ENCODE data around the gene KLHL8.

KLHL8 gene

DNA sequence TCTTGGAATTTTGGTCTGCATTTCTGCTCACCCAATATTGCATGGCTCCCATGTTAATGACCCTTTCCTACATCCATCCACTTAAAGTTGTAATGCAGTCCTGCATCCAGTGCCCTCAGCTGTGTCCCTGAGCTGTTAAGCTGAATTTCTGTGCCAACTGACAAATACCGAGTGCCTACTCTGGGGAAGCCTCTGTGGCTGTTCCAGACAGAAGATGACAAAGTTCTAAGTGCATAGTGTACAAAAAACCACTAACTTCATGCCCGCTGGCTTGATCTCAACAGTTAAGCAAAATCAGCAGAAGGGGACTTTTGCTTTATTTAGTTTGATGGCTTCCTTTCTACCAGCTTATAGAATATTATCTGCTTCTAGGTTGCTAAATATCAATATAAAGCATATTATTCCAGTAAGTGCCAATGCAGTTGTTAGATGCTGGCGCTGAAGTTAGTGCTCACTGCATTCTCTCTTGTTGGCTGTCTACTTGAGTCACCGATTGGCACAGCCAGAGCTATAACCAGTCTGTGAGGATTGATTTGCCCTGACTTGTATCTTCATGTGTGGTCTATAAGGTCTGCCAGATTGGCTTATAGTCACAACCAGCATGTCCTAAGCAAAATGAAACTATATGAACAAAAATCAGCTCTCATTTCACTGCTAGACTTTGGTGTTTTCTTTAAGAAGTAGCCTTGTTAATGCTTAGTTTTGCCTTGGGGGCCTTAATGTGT lies 98.9 kb downstream of the KLHL8 start:
- Histone ChIP-seq H3K4me3 (ENCODE audit: low read length) (no peak overlapping the region), H3K27me3 (ENCODE audit: insufficient read depth, low read length) (no peaks in the 10 kb centered on the region), H3K9me3 (ENCODE audit: low read length) (peaks cover 4% of the 10 kb centered on the region), H3K4me1 (ENCODE audit: insufficient read depth, low read length) (no peaks in the 10 kb centered on the region), H2AFZ (ENCODE audit: low read depth, low read length) (no peak overlapping the region), H3K36me3 (ENCODE audit: insufficient read depth, low read length) (peaks cover 47% of the 10 kb centered on the region)

GRCh38 chr4:87120411-87121162 lies 99.8 kb downstream of the KLHL8 start:
- H3K4me1 ChIP-seq (ENCODE audit: insufficient read depth, low read length) = no peaks in the 10 kb centered on the region
- no peaks in the 10 kb centered on the region for H3K27me3 ChIP-seq (ENCODE audit: insufficient read depth, low read length)
- H3K36me3 ChIP-seq (ENCODE audit: insufficient read depth, low read length) = peaks cover 47% of the 10 kb centered on the region
- no peak overlapping the region for H2AFZ ChIP-seq (ENCODE audit: low read depth, low read length)
- no peak overlapping the region for H3K4me3 ChIP-seq (ENCODE audit: low read length)
- no peaks in the 10 kb centered on the region for H3K9me3 ChIP-seq (ENCODE audit: low read length)

- Histone ChIP-seq H3K27me3 (ENCODE audit: insufficient read depth, low read length) (no peaks in the 10 kb centered on the region), H3K4me1 (ENCODE audit: insufficient read depth, low read length) (no peaks in the 10 kb centered on the region)
Observed at GRCh38 chr4:87120010-87120409, 100.4 kb downstream of the KLHL8 start.

GRCh38 chr4:87118826-87119225 lies 101.6 kb downstream of the KLHL8 start:
- H3K36me3 ChIP-seq (ENCODE audit: insufficient read depth, low read length) = peaks cover 50% of the 10 kb centered on the region
- no peaks in the 10 kb centered on the region for H3K9me3 ChIP-seq (ENCODE audit: low read length)
- H3K27me3 ChIP-seq (ENCODE audit: insufficient read depth, low read length) = no peaks in the 10 kb centered on the region
- no peak overlapping the region for H2AFZ ChIP-seq (ENCODE audit: low read depth, low read length)
- no peaks in the 10 kb centered on the region for H3K4me1 ChIP-seq (ENCODE audit: insufficient read depth, low read length)
- no peak overlapping the region for H3K4me3 ChIP-seq (ENCODE audit: low read length)

More at GRCh38 chr4:87120010-87120409, 100.4 kb downstream of the KLHL8 start:
- Histone ChIP-seq H3K36me3 (ENCODE audit: insufficient read depth, low read length) (peaks cover 47% of the 10 kb centered on the region), H3K4me3 (ENCODE audit: low read length) (no peak overlapping the region), H2AFZ (ENCODE audit: low read depth, low read length) (no peak overlapping the region), H3K9me3 (ENCODE audit: low read length) (no peaks in the 10 kb centered on the region)

DNA sequence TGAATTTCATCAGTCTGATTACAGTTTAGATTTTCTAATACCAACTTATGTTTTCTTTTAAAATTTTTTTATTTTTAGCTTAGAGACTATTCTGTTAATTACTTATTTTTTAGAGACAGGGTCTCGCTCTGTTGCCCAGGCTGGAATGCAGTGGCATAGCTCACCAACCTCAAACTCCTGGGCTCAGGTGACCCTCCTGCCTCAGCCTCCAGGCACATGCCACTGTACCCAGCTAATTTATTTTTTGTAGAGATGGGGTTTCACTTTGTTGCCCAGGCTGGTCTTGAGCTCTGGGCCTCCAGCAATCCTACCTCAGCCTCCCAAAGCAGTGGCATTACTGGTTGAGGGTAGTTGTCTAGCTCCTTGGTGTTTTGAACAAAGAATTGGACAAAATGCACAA lies 102.0 kb downstream of the KLHL8 start:
- no peak overlapping the region for H3K4me3 ChIP-seq (ENCODE audit: low read length)
- no peaks in the 10 kb centered on the region for H3K4me1 ChIP-seq (ENCODE audit: insufficient read depth, low read length)
- no peaks in the 10 kb centered on the region for H3K27me3 ChIP-seq (ENCODE audit: insufficient read depth, low read length)
- no peak overlapping the region for H2AFZ ChIP-seq (ENCODE audit: low read depth, low read length)
- H3K36me3 ChIP-seq (ENCODE audit: insufficient read depth, low read length) = peaks cover 52% of the 10 kb centered on the region
- H3K9me3 ChIP-seq (ENCODE audit: low read length) = no peaks in the 10 kb centered on the region

- Histone ChIP-seq H3K4me1 (ENCODE audit: insufficient read depth, low read length) (no peaks in the 10 kb centered on the region), H3K36me3 (ENCODE audit: insufficient read depth, low read length) (peaks cover 57% of the 10 kb centered on the region), H3K9me3 (ENCODE audit: low read length) (no peaks in the 10 kb centered on the region), H3K27me3 (ENCODE audit: insufficient read depth, low read length) (no peaks in the 10 kb centered on the region), H3K4me3 (ENCODE audit: low read length) (no peak overlapping the region), H2AFZ (ENCODE audit: low read depth, low read length) (no peak overlapping the region)
Observed at GRCh38 chr4:87117732-87118075, 102.7 kb downstream of the KLHL8 start.

GRCh38 chr4:87117051-87117731 lies 103.2 kb downstream of the KLHL8 start:
- Histone ChIP-seq H3K36me3 (ENCODE audit: insufficient read depth, low read length) (peaks cover 61% of the 10 kb centered on the region), H2AFZ (ENCODE audit: low read depth, low read length) (no peak overlapping the region), H3K4me1 (ENCODE audit: insufficient read depth, low read length) (no peaks in the 10 kb centered on the region), H3K9me3 (ENCODE audit: low read length) (no peaks in the 10 kb centered on the region), H3K27me3 (ENCODE audit: insufficient read depth, low read length) (no peaks in the 10 kb centered on the region), H3K4me3 (ENCODE audit: low read length) (no peak overlapping the region)

DNA sequence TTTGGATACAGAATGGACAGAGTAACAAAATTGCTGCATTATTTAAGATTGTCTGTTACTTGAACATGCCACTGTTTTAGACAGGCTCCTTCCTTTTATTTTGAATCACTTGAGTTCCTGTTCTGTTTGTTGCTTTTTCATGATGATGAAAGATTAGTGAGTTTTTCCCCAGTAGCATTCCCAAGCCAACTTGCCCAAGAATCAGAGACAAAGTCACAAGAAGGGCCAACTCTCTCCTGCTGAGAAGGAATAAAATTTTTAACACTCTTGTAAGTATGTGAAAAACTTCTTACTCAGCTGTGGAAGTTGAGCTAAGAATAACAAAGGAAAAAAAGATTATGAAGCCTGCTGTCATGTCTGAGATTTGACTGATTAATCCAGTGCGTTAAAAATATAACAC lies 104.2 kb downstream of the KLHL8 start:
- Histone ChIP-seq H3K27me3 (ENCODE audit: insufficient read depth, low read length) (no peaks in the 10 kb centered on the region), H2AFZ (ENCODE audit: low read depth, low read length) (no peak overlapping the region), H3K4me1 (ENCODE audit: insufficient read depth, low read length) (no peaks in the 10 kb centered on the region), H3K36me3 (ENCODE audit: insufficient read depth, low read length) (peaks cover 68% of the 10 kb centered on the region), H3K4me3 (ENCODE audit: low read length) (no peak overlapping the region), H3K9me3 (ENCODE audit: low read length) (no peaks in the 10 kb centered on the region)

- H3K4me3 ChIP-seq (ENCODE audit: low read length) = no peak overlapping the region
- no peaks in the 10 kb centered on the region for H3K4me1 ChIP-seq (ENCODE audit: insufficient read depth, low read length)
- no peak overlapping the region for H2AFZ ChIP-seq (ENCODE audit: low read depth, low read length)
- H3K27me3 ChIP-seq (ENCODE audit: insufficient read depth, low read length) = no peaks in the 10 kb centered on the region
- peaks cover 70% of the 10 kb centered on the region for H3K36me3 ChIP-seq (ENCODE audit: insufficient read depth, low read length)
- no peaks in the 10 kb centered on the region for H3K9me3 ChIP-seq (ENCODE audit: low read length)
Observed at GRCh38 chr4:87114245-87115062, 106.0 kb downstream of the KLHL8 start.

DNA sequence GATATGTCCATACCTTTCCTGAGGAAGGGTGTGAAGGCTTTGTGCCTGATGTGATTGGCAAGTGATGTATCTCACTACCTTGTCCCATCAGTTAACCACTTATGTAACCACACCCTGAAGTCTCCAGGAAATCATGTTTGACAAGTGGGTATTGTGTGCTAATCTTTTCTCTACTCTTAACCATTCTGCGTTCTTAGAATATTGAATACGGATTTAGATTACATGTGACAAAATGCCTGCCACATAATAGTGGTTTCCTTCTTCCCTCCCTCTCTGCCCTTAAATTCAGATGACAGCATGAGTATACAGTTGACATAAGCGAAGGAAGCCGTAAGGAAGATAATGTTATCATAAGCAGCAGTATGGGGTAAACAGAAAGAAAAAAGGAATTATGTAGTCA lies 108.4 kb downstream of the KLHL8 start:
- H3K9me3 ChIP-seq (ENCODE audit: low read length) = no peaks in the 10 kb centered on the region
- H3K4me1 ChIP-seq (ENCODE audit: insufficient read depth, low read length) = peaks cover 11% of the 10 kb centered on the region
- no peak overlapping the region for H2AFZ ChIP-seq (ENCODE audit: low read depth, low read length)
- peaks cover 66% of the 10 kb centered on the region for H3K36me3 ChIP-seq (ENCODE audit: insufficient read depth, low read length)
- H3K4me3 ChIP-seq (ENCODE audit: low read length) = no peak overlapping the region
- H3K27me3 ChIP-seq (ENCODE audit: insufficient read depth, low read length) = no peaks in the 10 kb centered on the region

Data from neuron (in vitro differentiated cells).